ENCODE measurements around the gene ZFP14. TPM values are rescaled to one million over a fixed set of nuclear protein-coding genes. Genes with fewer than 3 reads are reported as not detected.
A peak's percentile ranks its signal among the peaks of the same experiment; 100 is the strongest.

ZFP14 gene
- total RNA-seq, 1 experiment from 2014 or later: 7.9 TPM

DNA sequence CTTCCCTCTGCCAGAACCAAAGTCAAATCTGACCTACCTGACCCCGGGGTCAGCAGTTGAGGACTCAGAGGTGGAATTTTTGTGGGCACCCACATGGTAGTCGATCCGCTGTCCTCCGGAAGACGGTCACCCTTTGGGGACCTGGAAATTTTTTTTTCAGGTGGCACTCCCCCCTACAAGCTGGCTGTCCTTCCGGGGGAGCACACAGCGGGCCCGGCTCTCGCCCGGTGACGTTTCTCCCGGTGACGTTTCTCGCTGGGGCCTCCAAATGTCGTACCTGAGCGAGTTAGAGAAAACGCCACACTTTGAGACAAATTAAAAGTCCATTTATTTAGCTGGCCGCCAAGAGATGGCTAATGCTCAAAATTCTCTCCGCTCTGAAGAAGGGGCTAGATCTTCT, 48.8 kb downstream of the ZFP14 start:
- peaks cover 56% of the 10 kb centered on the region for H3K36me3 Mint-ChIP-seq
- no peaks in the 10 kb centered on the region; the same call in 1 of the 2 replicates for H3K27me3 Mint-ChIP-seq (ENCODE audit: low read depth)
- POLR2A ChIA-PET: interaction anchor here (1.1 kb wide), 1 partner anchor 50 kb away, joined by 3 read pairs; no protein-coding TSS in a partner anchor
- H3K4me1 Mint-ChIP-seq: peaks cover 20% of the 10 kb centered on the region
- DNase-seq (ENCODE audit: low spot score) (no peak), ATAC-seq (no peak)
- H3K4me3 Mint-ChIP-seq: peak overlapping the region; percentile 92
- no peaks in the 10 kb centered on the region for H3K9me3 Mint-ChIP-seq
- H3K27ac Mint-ChIP-seq: peak overlapping the region; percentile 91
- CTCF ChIA-PET: interaction anchor here (0.6 kb wide), 1 partner anchor 843 kb away, joined by 3 read pairs; no protein-coding TSS in a partner anchor
- TF ChIP-seq, protein P1, sequence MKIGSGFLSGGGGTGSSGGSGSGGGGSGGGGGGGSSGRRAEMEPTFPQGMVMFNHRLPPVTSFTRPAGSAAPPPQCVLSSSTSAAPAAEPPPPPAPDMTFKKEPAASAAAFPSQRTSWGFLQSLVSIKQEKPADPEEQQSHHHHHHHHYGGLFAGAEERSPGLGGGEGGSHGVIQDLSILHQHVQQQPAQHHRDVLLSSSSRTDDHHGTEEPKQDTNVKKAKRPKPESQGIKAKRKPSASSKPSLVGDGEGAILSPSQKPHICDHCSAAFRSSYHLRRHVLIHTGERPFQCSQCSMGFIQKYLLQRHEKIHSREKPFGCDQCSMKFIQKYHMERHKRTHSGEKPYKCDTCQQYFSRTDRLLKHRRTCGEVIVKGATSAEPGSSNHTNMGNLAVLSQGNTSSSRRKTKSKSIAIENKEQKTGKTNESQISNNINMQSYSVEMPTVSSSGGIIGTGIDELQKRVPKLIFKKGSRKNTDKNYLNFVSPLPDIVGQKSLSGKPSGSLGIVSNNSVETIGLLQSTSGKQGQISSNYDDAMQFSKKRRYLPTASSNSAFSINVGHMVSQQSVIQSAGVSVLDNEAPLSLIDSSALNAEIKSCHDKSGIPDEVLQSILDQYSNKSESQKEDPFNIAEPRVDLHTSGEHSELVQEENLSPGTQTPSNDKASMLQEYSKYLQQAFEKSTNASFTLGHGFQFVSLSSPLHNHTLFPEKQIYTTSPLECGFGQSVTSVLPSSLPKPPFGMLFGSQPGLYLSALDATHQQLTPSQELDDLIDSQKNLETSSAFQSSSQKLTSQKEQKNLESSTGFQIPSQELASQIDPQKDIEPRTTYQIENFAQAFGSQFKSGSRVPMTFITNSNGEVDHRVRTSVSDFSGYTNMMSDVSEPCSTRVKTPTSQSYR (CRISPR knock-in tag; IDR thresholded peaks at IDR 0.05): no peak
- TF ChIP-seq ZNF396 (CRISPR knock-in tag; IDR thresholded peaks at IDR 0.05; ENCODE audit: borderline replicate concordance): no peak
- no peak for TF ChIP-seq ZNF423 (CRISPR knock-in tag; IDR thresholded peaks at IDR 0.05)
- no peak for TF ChIP-seq PRDM15 (CRISPR knock-in tag; IDR thresholded peaks at IDR 0.05)
- TF ChIP-seq, protein P2, sequence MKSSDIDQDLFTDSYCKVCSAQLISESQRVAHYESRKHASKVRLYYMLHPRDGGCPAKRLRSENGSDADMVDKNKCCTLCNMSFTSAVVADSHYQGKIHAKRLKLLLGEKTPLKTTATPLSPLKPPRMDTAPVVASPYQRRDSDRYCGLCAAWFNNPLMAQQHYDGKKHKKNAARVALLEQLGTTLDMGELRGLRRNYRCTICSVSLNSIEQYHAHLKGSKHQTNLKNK (CRISPR knock-in tag; IDR thresholded peaks at IDR 0.05): no peak
- TF ChIP-seq ZNF532 (CRISPR knock-in tag; IDR thresholded peaks at IDR 0.05; ENCODE audit: borderline replicate concordance): no peak
- TF ChIP-seq HMGA2 (CRISPR knock-in tag; IDR thresholded peaks at IDR 0.05): no peak
- no peak for TF ChIP-seq AFF4 (CRISPR knock-in tag; IDR thresholded peaks at IDR 0.05; ENCODE audit: borderline replicate concordance)
- no peak for TF ChIP-seq GABPB1 (CRISPR knock-in tag; IDR thresholded peaks at IDR 0.05)
- no peak for TF ChIP-seq ESRRA (CRISPR knock-in tag; IDR thresholded peaks at IDR 0.05; ENCODE audit: borderline replicate concordance)
- no peak for TF ChIP-seq PRRX2 (CRISPR knock-in tag; IDR thresholded peaks at IDR 0.05)
- no peak for TF ChIP-seq ATF3 (CRISPR knock-in tag; conservative IDR thresholded peaks at IDR 0.05)
- TF ChIP-seq STAT6 (CRISPR knock-in tag; conservative IDR thresholded peaks at IDR 0.05; ENCODE audit: low read depth): no peak
- no peak for TF ChIP-seq ZNF425 (CRISPR knock-in tag; conservative IDR thresholded peaks at IDR 0.05)
